ENCODE results near the gene RBM26. TPM values are rescaled to one million over a fixed set of nuclear protein-coding genes. Genes with fewer than 3 reads are reported as not detected.

Gene RBM26
- total RNA-seq, 1 experiment from 2014 or later, result 70.5 TPM

DNA sequence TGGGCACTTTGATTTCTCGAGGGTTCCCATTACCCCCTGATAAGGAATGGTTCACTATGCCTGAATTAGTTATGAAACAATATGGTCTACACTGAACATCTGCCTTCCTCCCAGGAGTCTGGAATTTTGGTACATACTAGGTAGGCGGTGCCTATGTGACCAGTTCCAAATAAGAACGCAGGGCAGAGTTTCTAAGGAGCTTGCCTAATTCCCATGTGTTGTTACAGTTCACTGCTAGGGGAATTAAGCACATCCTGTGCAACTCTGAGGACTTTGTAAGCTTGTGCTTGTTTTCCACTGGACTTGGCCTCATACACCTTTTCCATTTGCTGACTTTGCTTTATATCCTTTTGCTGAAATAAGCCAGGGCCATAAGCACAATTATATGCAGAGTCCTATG is 29.2 kb downstream of the RBM26 start:
- Histone ChIP-seq H3K4me2 (ENCODE audit: insufficient read depth, insufficient read length, low read length) (no peak overlapping the region), H4K91ac (ENCODE audit: insufficient read length, low read depth, low read length) (no peak overlapping the region), H2BK120ac (ENCODE audit: low read depth, low read length, poor library complexity, severe bottlenecking) (no peak overlapping the region), H3T11ph (ENCODE audit: low read length) (no peak overlapping the region), H3K56ac (ENCODE audit: insufficient read length, low read depth, low read length) (no peak overlapping the region), H4K8ac (replicated peaks; ENCODE audit: insufficient read length, low read depth, low read length) (no peak overlapping the region), H2BK15ac (ENCODE audit: low read depth, low read length) (no peak overlapping the region), H3K79me1 (ENCODE audit: insufficient read depth, low read depth, low read length, poor library complexity, severe bottlenecking) (peaks cover 2% of the 10 kb centered on the region), H3K18ac (ENCODE audit: insufficient read length, low read depth, low read length) (no peak overlapping the region), H3K23me2 (ENCODE audit: insufficient read length, low read depth, low read length, poor library complexity, severe bottlenecking) (no peaks in the 10 kb centered on the region), H3K4me1 (ENCODE audit: insufficient read depth, low read length) (no peaks in the 10 kb centered on the region), H2BK20ac (ENCODE audit: low read depth, low read length, poor library complexity, severe bottlenecking) (no peak overlapping the region), H3K23ac (ENCODE audit: insufficient read length, low read depth, low read length) (no peak overlapping the region), H4K5ac (ENCODE audit: insufficient read length, low read depth, low read length) (no peak overlapping the region), H3K9me3 (ENCODE audit: control insufficient read depth, low read depth, low read length) (no peaks in the 10 kb centered on the region), H3K27me3 (ENCODE audit: insufficient read depth, low read length) (no peaks in the 10 kb centered on the region), H3K27ac (ENCODE audit: insufficient read length, low read depth, low read length) (no peak overlapping the region), H4K20me1 (ENCODE audit: control insufficient read depth, insufficient read depth, insufficient read length) (no peaks in the 10 kb centered on the region), H2AK5ac (ENCODE audit: insufficient read length, low read length) (no peak overlapping the region), H3K9ac (ENCODE audit: extremely low read depth, insufficient read length, low read length) (no peak overlapping the region), H3K14ac (ENCODE audit: insufficient read depth, low read length) (no peak overlapping the region), H3K4ac (ENCODE audit: low read depth, low read length) (no peak overlapping the region), H2AFZ (ENCODE audit: low read length) (no peak overlapping the region), H3K79me2 (ENCODE audit: insufficient read depth, low read length) (peaks cover 3% of the 10 kb centered on the region; the same call in 1 of the 2 replicates), H2BK12ac (ENCODE audit: insufficient read length, low read depth, low read length) (no peak overlapping the region), H2BK5ac (ENCODE audit: insufficient read length, low read length) (no peak overlapping the region)
- Mint-ChIP-seq H3K4me1 (peaks cover 0 to 6% of the 10 kb centered on the region in 2 experiments; a peak in 1 of 4 replicates), H3K36me3 (ENCODE audit: insufficient read depth in 1 of 3, low read depth in 3 of 3) (peaks cover 7 to 28% (median 20%) of the 10 kb centered on the region in 3 experiments; a peak in 6 of 7 replicates), H3K4me3 (no peak overlapping the region), H3K27ac (no peak overlapping the region), H3K27me3 (ENCODE audit: low read depth) (no peaks in the 10 kb centered on the region), H3K9me3 (no peaks in the 10 kb centered on the region)
- no peak for DNase-seq
- no CpG with 5 or more reads among the region's 3 CpGs for WGBS (ENCODE audit: extremely low coverage, insufficient read length, low lambda C conversion rate)
- TF ChIP-seq, protein P1, sequence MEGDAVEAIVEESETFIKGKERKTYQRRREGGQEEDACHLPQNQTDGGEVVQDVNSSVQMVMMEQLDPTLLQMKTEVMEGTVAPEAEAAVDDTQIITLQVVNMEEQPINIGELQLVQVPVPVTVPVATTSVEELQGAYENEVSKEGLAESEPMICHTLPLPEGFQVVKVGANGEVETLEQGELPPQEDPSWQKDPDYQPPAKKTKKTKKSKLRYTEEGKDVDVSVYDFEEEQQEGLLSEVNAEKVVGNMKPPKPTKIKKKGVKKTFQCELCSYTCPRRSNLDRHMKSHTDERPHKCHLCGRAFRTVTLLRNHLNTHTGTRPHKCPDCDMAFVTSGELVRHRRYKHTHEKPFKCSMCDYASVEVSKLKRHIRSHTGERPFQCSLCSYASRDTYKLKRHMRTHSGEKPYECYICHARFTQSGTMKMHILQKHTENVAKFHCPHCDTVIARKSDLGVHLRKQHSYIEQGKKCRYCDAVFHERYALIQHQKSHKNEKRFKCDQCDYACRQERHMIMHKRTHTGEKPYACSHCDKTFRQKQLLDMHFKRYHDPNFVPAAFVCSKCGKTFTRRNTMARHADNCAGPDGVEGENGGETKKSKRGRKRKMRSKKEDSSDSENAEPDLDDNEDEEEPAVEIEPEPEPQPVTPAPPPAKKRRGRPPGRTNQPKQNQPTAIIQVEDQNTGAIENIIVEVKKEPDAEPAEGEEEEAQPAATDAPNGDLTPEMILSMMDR (conservative IDR thresholded peaks at IDR 0.05), result no peak
